GM18499 (cell line): Measurements from ENCODE around the gene RNF141.
A peak's percentile ranks its signal among the peaks of the same experiment; 100 is the strongest.

Experiments used
- ATAC-seq: cut with Tn5 transposase; IDR thresholded peaks from one replicate; pipeline ENCODE4 v1.9.1; 2021; ENCODE audit warnings: moderate number of reproducible peaks; ENCODE audit not compliant: insufficient read depth, unreplicated experiment

Gene RNF141

GRCh38 chr11:10540915-10541560 lies at the start of gene RNF141:
Gene RNF141, minus strand, starts transcription at chr11:10541187. Its CDS starts 7,029 bp downstream, at chr11:10534158.
- ATAC-seq = peak; percentile 85

GRCh38 chr11:10590218-10590915 lies 49.4 kb upstream of the RNF141 start:
- no peak for ATAC-seq

GRCh38 chr11:10588904-10589303 lies 47.9 kb upstream of the RNF141 start:
- ATAC-seq = no peak

- ATAC-seq = no peak
These were observed 47.0 kb upstream of the RNF141 start for GRCh38 chr11:10587995-10588394.

- no peak for ATAC-seq
These were observed 46.4 kb upstream of the RNF141 start for GRCh38 chr11:10587388-10587787.

- ATAC-seq = no peak
These were observed 43.1 kb upstream of the RNF141 start for GRCh38 chr11:10584071-10584501.

- no peak for ATAC-seq
These were observed 40.6 kb upstream of the RNF141 start for GRCh38 chr11:10581481-10582019.

- no peak for ATAC-seq
These were observed 39.6 kb upstream of the RNF141 start for GRCh38 chr11:10580623-10581022.

- ATAC-seq = no peak
These were observed 38.7 kb upstream of the RNF141 start for GRCh38 chr11:10579700-10580099.

GRCh38 chr11:10576035-10576398 lies 35.0 kb upstream of the RNF141 start:
- no peak for ATAC-seq

GRCh38 chr11:10575346-10576034 lies 34.5 kb upstream of the RNF141 start:
- no peak for ATAC-seq

GRCh38 chr11:10573556-10573955 lies 32.6 kb upstream of the RNF141 start:
- no peak for ATAC-seq

GRCh38 chr11:10573028-10573427 lies 32.0 kb upstream of the RNF141 start:
- no peak for ATAC-seq

GRCh38 chr11:10572533-10572932 lies 31.5 kb upstream of the RNF141 start:
- ATAC-seq = no peak

GRCh38 chr11:10568486-10568941 lies 27.5 kb upstream of the RNF141 start, which contains the start of gene LYVE1:
Gene LYVE1, minus strand, starts transcription at chr11:10568665. Its CDS starts 133 bp downstream, at chr11:10568532.
- no peak for ATAC-seq

- ATAC-seq = no peak
These were observed 26.5 kb upstream of the RNF141 start for GRCh38 chr11:10567446-10567845.

- ATAC-seq = no peak
These were observed 25.4 kb upstream of the RNF141 start for GRCh38 chr11:10566257-10566957.

- ATAC-seq = no peak
These were observed 24.5 kb upstream of the RNF141 start for GRCh38 chr11:10565493-10565892.

GRCh38 chr11:10564696-10565318 lies 23.8 kb upstream of the RNF141 start:
- ATAC-seq = no peak

GRCh38 chr11:10564030-10564429 lies 23.0 kb upstream of the RNF141 start:
- no peak for ATAC-seq
